HepG2 (cell line): Measurements from ENCODE around the gene MICAL3. TPM values are rescaled to one million over a fixed set of nuclear protein-coding genes. Genes with fewer than 3 reads are reported as not detected.

Source experiments
- ATAC-seq: fragments of 200-7000 bp; cut with Tn5 transposase; 3 replicates; pipeline ENCODE4 v1.9.1; 2020; ENCODE audit warnings: mild to moderate bottlenecking, moderate library complexity
- BruUV-seq: library from RNA; stranded (reverse); fragments of 400-500 nt; replicated peaks from 2 replicates; lab custom pipeline; 2021; lab: Mats Ljungman, UMichigan
- CTCF ChIA-PET: fragments of 300-600 bp; formaldehyde crosslinking; extraction: SDS; loops from one replicate; lab custom pipeline; 2021; ENCODE audit warnings: low total read pairs, inconsistent platforms, low intra/inter-chr PET ratio; lab: Yijun Ruan, JAX
- POLR2A ChIA-PET: fragments of 350-600 bp; sonication (Branson Sonifier 250); formaldehyde crosslinking; loops from one replicate; lab custom pipeline; 2020; ENCODE audit warnings: antibody characterized with exemption, inconsistent platforms; lab: Yijun Ruan, JAX
- DNase-seq: peaks from one replicate; pipeline ENCODE4 v3.0.0-alpha.2; 2015; ENCODE audit warnings: low spot score
- FAIRE-seq: peaks from 3 replicates; lab custom pipeline; 2011; peaks lifted over from hg19 to GRCh38; lab: Jason Lieb, UNC
- H2AFZ ChIP-seq: one replicate; pipeline ENCODE4 v1.6.1; 2011; ENCODE audit warnings: low read length, inconsistent platforms
- H3K27ac ChIP-seq: fragments of 300-600 bp; 3 replicates; pipeline ENCODE4 v1.8.0; 2011; ENCODE audit warnings: mixed run types, mild to moderate bottlenecking, mixed read lengths, low read length, inconsistent platforms; ENCODE audit not compliant: insufficient read depth; ENCODE audit errors: extremely low read length
- H3K27me3 ChIP-seq, 2 experiments: fragments of 200-600 bp in 1 of 2; 2 replicates in 1 of 2; 3 replicates in 1 of 2; pipeline versions ENCODE4 v1.6.0 to v1.8.0; 2011; ENCODE audit warnings: low read length in 2 of 2, mild to moderate bottlenecking in 2 of 2, moderate library complexity in 2 of 2, inconsistent platforms in 1 of 2; ENCODE audit not compliant: insufficient read depth in 2 of 2, control insufficient read depth in 1 of 2
- H3K36me3 ChIP-seq, 2 experiments: fragments of 200-600 bp in 1 of 2; replicated peaks in 1 of 2; 2 replicates in 1 of 2; 3 replicates in 1 of 2; pipeline versions ENCODE4 v1.5.1 to v1.8.0; 2011; ENCODE audit warnings: low read length in 2 of 2, inconsistent platforms in 1 of 2; ENCODE audit not compliant: insufficient read depth in 2 of 2, control insufficient read depth in 1 of 2
- H3K4me1 ChIP-seq: 2 replicates; pipeline ENCODE4 v1.5.1; 2012; ENCODE audit warnings: low read length, inconsistent platforms; ENCODE audit not compliant: insufficient read depth
- H3K4me2 ChIP-seq: 2 replicates; pipeline ENCODE4 v1.6.0; 2011; ENCODE audit warnings: low read depth, low read length, inconsistent platforms
- H3K4me3 ChIP-seq, 3 experiments: fragments of 200-600 bp in 1 of 3; sonication (generic), shearing (Covaris generic) in 1 of 3; replicated peaks in 1 of 3; 2 replicates each; pipeline ENCODE4 v1.5.1; 2011 to 2016; ENCODE audit warnings: low read length in 3 of 3, inconsistent platforms in 2 of 3, low read depth in 2 of 3, mild to moderate bottlenecking in 2 of 3, control low read depth in 1 of 3, mixed read lengths in 1 of 3; ENCODE audit not compliant: insufficient read depth in 1 of 3
- H3K79me2 ChIP-seq: one replicate; pipeline ENCODE4 v1.6.1; 2011; ENCODE audit warnings: low read length, inconsistent platforms; ENCODE audit not compliant: insufficient read depth
- H3K9ac ChIP-seq: 2 replicates; pipeline ENCODE4 v1.6.0; 2011; ENCODE audit warnings: mild to moderate bottlenecking, low read depth, low read length, inconsistent platforms; ENCODE audit not compliant: insufficient read depth
- H3K9me3 ChIP-seq: 2 replicates; pipeline ENCODE4 v1.5.1; 2012; ENCODE audit warnings: mild to moderate bottlenecking, low read length
- H4K20me1 ChIP-seq: 2 replicates; pipeline ENCODE4 v1.6.0; 2011; ENCODE audit warnings: inconsistent platforms, mild to moderate bottlenecking, low read length, moderate library complexity; ENCODE audit not compliant: insufficient read depth
- SAFB2 ChIP-seq: sonication (generic); formaldehyde crosslinking; IDR thresholded peaks from 2 replicates; pipeline ENCODE4 v1.5.1; 2020; ENCODE audit warnings: missing genetic modification reagents, low read depth, mild to moderate bottlenecking, borderline replicate concordance
- ZNF205 ChIP-seq: IDR thresholded peaks from 2 replicates; pipeline ENCODE4 v1.6.1; 2018; ENCODE audit warnings: missing biosample characterization, missing genetic modification reagents
- WGBS: methylation state at CpG from one replicate; pipeline ENCODE4 v1.1.6; 2017; ENCODE audit warnings: low lambda C conversion rate; 5-methylcytosine and 5-hydroxymethylcytosine counted together
- in situ Hi-C: cut with HindIII; loops from 2 replicates; pipeline ENCODE4 v1.10.0; 2017; ENCODE audit warnings: low pct_unique_long_range_greater_than_20kb; ENCODE audit not compliant: extremely low pct_ligation_motif_present
- intact Hi-C: fragments of 100-400 bp; cut with micrococcal nuclease; formaldehyde crosslinking; loops from one replicate; pipeline ENCODE4 v1.10.0; 2022; ENCODE audit not compliant: unreplicated experiment
- polyA plus RNA-seq, 8 experiments: library from polyadenylated mRNA; depleted of rRNA in 3 of 8; stranded (reverse) in 7 of 8; unstranded in 1 of 8; fragments of >200 nt; fragmentation: Illumina TruSeq in 4 of 8; extraction: Trizol in 4 of 8; gene quantifications; 2 replicates each; pipeline versions ENCODE4 v1.2.1 to v1.2.3, GENCODE V29; 2011 to 2016; ENCODE audit warnings: low read depth in 4 of 8, missing spikeins in 1 of 8, mixed read lengths in 1 of 8; ENCODE audit not compliant: insufficient read depth in 1 of 8
- total RNA-seq, 5 experiments: library from RNA; depleted of rRNA; stranded (reverse); fragments of >200 nt; fragmentation: Illumina TruSeq; extraction: Trizol; gene quantifications; 2 replicates each; pipeline ENCODE4 v1.2.3, GENCODE V29; 2016; ENCODE audit warnings: low read depth in 1 of 5
- TF ChIP-seq, protein P1 (sequence below), 2 experiments: sonication (generic) in 1 of 2; formaldehyde crosslinking in 1 of 2; IDR thresholded peaks; 2 replicates each; pipeline versions ENCODE4 v1.6.1 to v1.9.0; 2014 to 2022; ENCODE audit warnings: antibody characterized with exemption in 1 of 2, borderline replicate concordance in 1 of 2, inconsistent platforms in 1 of 2, low read depth in 1 of 2, missing genetic modification reagents in 1 of 2
- TF ChIP-seq, protein P2 (sequence below): sonication (generic); formaldehyde crosslinking; IDR thresholded peaks from 2 replicates; pipeline ENCODE4 v1.5.1; 2020; ENCODE audit warnings: mild to moderate bottlenecking, missing genetic modification reagents, moderate library complexity

The MICAL3 gene
- total and polyA plus RNA-seq, 2 of the 13 experiments (the other 11 are each of a cell fraction or from before 2014, with no cell fraction given), result 5.3 to 12.5 TPM

DNA sequence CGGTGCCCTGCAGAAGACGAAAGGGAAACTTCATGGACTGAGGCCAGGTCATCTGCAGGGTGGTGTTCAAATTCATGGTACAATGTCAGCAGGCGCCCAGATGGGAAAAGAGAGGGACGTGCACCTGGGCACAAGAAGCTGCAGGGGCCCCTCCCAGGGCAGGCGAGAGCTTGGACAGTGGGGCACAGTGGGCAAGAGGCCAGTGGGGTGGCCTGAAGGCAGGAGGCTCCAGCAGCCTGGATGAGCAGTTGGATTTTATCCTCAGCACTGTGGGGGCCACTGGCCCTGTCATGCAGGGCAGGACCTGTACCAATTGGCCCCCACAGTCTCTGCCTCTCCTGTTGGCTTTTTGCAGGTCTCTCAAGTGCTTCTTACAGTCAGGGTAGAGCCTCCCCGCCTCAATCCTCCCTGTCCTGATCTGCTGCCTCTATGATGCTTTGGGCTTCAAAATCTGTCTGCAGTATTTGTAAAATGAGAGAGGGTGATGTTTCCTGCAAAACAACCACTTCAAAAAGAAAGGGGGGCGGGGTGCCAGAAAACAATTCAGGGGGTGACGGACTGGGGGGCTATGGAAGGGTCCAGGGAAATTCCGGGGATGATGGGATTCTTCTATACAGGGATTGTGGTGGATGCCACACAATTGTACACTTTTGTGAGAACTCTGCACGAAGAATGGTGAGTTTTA is 248.4 kb downstream of the MICAL3 start (continued):
- TF ChIP-seq, protein P1, sequence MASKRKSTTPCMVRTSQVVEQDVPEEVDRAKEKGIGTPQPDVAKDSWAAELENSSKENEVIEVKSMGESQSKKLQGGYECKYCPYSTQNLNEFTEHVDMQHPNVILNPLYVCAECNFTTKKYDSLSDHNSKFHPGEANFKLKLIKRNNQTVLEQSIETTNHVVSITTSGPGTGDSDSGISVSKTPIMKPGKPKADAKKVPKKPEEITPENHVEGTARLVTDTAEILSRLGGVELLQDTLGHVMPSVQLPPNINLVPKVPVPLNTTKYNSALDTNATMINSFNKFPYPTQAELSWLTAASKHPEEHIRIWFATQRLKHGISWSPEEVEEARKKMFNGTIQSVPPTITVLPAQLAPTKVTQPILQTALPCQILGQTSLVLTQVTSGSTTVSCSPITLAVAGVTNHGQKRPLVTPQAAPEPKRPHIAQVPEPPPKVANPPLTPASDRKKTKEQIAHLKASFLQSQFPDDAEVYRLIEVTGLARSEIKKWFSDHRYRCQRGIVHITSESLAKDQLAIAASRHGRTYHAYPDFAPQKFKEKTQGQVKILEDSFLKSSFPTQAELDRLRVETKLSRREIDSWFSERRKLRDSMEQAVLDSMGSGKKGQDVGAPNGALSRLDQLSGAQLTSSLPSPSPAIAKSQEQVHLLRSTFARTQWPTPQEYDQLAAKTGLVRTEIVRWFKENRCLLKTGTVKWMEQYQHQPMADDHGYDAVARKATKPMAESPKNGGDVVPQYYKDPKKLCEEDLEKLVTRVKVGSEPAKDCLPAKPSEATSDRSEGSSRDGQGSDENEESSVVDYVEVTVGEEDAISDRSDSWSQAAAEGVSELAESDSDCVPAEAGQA (IDR thresholded peaks at IDR 0.05; ENCODE audit: low read depth), result no peak
- TF ChIP-seq, protein P1 (CRISPR knock-in tag; IDR thresholded peaks at IDR 0.05; ENCODE audit: borderline replicate concordance), result no peak
- TF ChIP-seq ZNF205 (CRISPR knock-in tag), result no peak

DNA sequence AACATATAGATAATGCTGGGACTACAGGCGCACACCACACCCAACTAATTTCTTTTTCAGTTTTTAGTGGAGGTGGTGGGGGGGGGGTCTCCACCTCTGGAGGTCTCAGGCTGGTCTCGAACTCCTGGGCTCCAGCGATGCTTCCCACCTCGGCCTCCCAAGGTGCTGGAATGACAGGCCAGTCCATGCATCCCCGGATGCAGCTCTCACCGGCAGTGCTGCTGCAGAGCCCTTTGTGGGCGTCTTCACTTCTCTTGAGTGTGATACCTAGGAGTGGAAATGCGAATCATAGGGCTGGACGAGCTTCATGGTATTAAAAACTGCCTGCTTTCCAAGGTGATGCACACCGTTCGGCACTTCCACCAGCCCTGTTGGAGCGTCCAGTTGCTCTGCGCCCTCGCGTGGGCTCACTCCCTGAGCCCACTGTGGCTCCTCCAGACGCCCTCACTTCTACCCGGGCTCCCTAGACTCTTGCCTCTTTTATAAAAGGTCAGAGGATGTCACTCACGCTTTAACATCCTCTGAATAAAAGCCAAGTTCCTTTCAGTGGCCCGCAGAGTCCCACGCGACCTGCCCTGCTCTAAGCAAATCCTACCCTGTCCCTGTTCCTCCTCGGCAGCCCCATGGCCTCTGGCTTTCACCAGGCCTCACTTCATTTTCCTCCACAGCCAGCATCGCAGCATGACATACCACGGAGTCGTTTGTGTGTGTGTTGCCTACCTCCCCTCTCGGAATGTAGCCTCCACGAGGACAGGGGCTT is 249.3 kb downstream of the MICAL3 start:
- Histone ChIP-seq H3K27ac (no peak overlapping the region), H3K36me3 (no peaks in the 10 kb centered on the region; a peak in 1 of 5 replicates), H3K9me3 (no peaks in the 10 kb centered on the region), H3K4me2 (peak overlapping the region; percentile 86), H3K9ac (peak overlapping the region; percentile 85), H2AFZ (no peak overlapping the region), H3K79me2 (peaks cover 30% of the 10 kb centered on the region), H3K4me3 (peak overlapping the region; percentile 63 to 89 (median 83)), H4K20me1 (no peaks in the 10 kb centered on the region)
- WGBS, result 73% methylated on average over 23 of the region's 27 CpGs
- FAIRE-seq (no peak), DNase-seq (no peak), ATAC-seq (no peak)
- no TSS peak for BruUV-seq
- POLR2A ChIA-PET, result interaction anchor here (1.4 to 3.7 kb wide), 2 partner anchors 10 kb away, joined by 3 to 15 read pairs; no protein-coding TSS in a partner anchor
- in situ Hi-C loops, result no loop called here
- CTCF ChIA-PET, result no interaction called here
- intact Hi-C loops, result no loop called here
- TF ChIP-seq, protein P2, sequence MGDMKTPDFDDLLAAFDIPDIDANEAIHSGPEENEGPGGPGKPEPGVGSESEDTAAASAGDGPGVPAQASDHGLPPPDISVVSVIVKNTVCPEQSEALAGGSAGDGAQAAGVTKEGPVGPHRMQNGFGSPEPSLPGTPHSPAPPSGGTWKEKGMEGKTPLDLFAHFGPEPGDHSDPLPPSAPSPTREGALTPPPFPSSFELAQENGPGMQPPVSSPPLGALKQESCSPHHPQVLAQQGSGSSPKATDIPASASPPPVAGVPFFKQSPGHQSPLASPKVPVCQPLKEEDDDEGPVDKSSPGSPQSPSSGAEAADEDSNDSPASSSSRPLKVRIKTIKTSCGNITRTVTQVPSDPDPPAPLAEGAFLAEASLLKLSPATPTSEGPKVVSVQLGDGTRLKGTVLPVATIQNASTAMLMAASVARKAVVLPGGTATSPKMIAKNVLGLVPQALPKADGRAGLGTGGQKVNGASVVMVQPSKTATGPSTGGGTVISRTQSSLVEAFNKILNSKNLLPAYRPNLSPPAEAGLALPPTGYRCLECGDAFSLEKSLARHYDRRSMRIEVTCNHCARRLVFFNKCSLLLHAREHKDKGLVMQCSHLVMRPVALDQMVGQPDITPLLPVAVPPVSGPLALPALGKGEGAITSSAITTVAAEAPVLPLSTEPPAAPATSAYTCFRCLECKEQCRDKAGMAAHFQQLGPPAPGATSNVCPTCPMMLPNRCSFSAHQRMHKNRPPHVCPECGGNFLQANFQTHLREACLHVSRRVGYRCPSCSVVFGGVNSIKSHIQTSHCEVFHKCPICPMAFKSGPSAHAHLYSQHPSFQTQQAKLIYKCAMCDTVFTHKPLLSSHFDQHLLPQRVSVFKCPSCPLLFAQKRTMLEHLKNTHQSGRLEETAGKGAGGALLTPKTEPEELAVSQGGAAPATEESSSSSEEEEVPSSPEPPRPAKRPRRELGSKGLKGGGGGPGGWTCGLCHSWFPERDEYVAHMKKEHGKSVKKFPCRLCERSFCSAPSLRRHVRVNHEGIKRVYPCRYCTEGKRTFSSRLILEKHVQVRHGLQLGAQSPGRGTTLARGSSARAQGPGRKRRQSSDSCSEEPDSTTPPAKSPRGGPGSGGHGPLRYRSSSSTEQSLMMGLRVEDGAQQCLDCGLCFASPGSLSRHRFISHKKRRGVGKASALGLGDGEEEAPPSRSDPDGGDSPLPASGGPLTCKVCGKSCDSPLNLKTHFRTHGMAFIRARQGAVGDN (CRISPR knock-in tag), result peak; percentile 30
- TF ChIP-seq SAFB2 (CRISPR knock-in tag), result no peak
- TF ChIP-seq, all 625 proteins: peak for 1
- peaks cover 64% of the 10 kb centered on the region for H3K4me1 ChIP-seq
- H3K27me3 ChIP-seq, result no peaks in the 10 kb centered on the region; a peak in 1 of 5 replicates
